NCI-H2107 (cell line): ENCODE measurements around the gene PLPPR1.
"Not testable (repeated sequence)": the region's sequence is repeated elsewhere in the genome, so short reads cannot be mapped to it uniquely, and the experiment has no call there.

Experiments
- DNase-seq: peaks from one replicate; lab custom pipeline; 2025; lab: John Stamatoyannopoulos, UW

PLPPR1 gene

GRCh38 chr9:101291043-101291442, 262.5 kb downstream of the PLPPR1 start:
- not testable (repeated sequence) for DNase-seq

DNA sequence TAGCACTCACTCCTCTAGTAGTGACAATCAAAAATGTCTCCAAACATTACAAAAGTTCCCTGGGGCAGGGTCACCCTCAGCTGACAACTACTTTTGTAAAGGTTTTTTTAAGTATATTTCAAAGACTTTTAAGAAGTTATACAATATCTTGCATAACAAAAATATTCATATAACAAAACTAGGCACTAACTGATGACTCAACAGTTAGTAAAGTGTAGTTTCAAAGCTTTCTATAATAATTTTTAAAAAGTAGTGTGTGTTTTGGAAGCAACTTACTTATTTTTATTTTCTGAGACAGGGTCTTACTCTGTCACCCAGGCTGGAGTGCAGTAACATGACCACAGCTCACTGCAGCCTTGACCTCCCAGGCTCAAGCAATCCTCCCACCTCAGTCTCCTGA, 271.4 kb downstream of the PLPPR1 start:
- no peak for DNase-seq

- DNase-seq, result no peak
Observed at GRCh38 chr9:101307051-101307450, 278.5 kb downstream of the PLPPR1 start.

- no peak for DNase-seq
Observed at GRCh38 chr9:101307524-101308213, 279.1 kb downstream of the PLPPR1 start.

- DNase-seq, result no peak
Observed at GRCh38 chr9:101309139-101309538, 280.6 kb downstream of the PLPPR1 start.

DNA sequence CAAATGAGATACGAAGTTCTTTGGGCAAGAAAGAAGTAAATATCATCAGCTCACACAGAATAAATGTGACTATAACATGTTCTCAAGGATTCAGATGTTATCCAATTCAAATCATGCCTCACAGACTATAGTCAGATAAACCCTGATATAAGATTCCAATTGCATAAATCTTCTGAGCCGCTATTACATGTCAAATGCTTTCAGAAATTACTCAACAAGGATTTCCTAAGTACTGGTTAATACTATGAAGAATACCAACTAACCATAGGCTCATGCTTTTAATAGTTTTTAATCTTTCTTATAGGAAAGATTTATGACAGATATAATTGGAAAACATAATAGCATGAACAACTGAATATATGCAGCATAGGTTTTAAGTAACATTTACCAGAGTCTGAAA, 282.7 kb downstream of the PLPPR1 start:
- no peak for DNase-seq

GRCh38 chr9:101311758-101312420, 283.4 kb downstream of the PLPPR1 start:
- DNase-seq, result peak; percentile 68

DNA sequence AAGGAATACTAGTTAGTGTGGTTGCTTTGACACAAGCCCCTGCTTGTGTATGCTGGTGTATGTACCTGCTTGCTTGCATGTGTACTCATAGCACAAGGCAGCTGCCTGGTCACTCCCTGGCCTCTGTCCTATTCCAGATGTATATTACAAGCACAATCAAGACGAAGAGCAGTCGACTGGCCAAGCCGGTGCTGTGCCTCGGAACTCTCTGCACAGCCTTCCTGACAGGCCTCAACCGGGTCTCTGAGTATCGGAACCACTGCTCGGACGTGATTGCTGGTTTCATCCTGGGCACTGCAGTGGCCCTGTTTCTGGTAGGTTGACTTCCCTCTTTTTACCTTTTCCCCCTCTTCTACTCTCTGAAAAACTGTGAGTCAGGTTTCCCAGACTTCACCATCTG, 284.1 kb downstream of the PLPPR1 start:
- no peak for DNase-seq

- no peak for DNase-seq
Observed at GRCh38 chr9:101315112-101315450, 286.6 kb downstream of the PLPPR1 start.

DNA sequence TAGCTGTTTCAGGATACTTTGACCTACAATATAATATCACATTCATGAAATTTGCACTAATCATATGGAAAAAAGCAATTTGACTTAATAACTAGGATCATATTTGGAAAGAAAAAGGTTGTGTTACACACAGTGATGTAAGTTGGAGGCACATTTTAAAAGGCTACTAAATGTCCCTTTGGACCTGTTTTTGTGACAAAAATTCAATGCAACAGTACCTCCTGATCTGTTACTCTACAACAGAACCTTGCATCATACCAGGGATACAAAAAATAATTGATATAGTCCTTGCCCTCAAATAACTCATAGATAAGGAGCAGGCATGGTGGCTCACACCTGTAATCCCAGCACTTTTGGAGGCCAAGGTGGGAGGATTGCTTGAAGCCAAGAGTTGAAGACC, 289.2 kb downstream of the PLPPR1 start:
- no peak for DNase-seq

- DNase-seq, result no peak
Observed at GRCh38 chr9:101323129-101323528, 294.6 kb downstream of the PLPPR1 start.

- no peak for DNase-seq
Observed at GRCh38 chr9:101324245-101324804, 295.8 kb downstream of the PLPPR1 start.

DNA sequence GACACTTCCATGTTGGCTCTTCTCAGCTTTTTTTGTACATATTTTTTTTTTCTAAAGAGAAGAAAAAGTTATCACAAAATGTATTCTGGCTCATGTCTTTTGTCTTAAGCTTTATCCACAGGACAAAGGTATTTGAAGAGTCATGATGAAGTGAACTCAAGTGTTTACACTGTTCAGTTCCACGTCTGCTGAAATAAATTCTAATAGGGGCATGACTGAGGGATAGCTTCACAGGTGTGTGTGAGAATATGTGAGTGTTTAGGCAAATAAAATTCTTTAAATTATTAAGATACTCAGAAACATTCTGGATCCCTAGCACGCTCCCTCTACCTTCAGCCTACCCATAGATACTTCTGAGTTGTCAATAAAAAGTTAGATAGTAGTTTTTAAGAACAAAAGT, 296.5 kb downstream of the PLPPR1 start:
- DNase-seq, result no peak

- DNase-seq, result no peak
Observed at GRCh38 chr9:101326035-101326434, 297.5 kb downstream of the PLPPR1 start.

- no peak for DNase-seq
Observed at GRCh38 chr9:101326501-101326900, 298.0 kb downstream of the PLPPR1 start.

DNA sequence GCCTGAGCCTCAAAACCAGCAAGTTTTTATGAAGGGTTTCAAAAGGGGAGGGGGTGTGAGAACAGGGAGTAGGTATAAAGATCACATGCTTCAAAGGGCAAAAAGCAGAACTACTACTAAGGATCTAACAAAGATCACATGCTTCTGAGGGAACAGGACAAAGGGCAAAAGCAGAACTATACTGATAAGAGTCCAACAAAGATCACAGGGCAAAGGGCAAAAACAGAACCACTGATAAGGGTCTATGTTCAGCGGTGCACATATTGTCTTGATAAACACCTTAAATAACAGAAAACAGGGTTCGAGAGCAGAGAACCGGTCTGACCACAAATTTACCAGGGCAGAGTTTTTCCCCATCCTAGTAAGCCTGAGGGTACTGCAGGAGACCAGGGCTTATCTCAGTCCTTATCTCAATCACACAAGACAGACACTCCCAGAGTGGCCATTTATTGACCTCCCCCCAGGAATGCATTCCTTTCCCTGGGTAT, 298.9 kb downstream of the PLPPR1 start:
- not testable (repeated sequence) for DNase-seq

- DNase-seq, result no peak
Observed at GRCh38 chr9:101332362-101332761, 303.8 kb downstream of the PLPPR1 start.

- no peak for DNase-seq
Observed at GRCh38 chr9:101333490-101333889, 305.0 kb downstream of the PLPPR1 start.

- DNase-seq, result no peak
Observed at GRCh38 chr9:101333926-101334702, 305.6 kb downstream of the PLPPR1 start.

- no peak for DNase-seq
Observed at GRCh38 chr9:101336091-101336490, 307.6 kb downstream of the PLPPR1 start.

DNA sequence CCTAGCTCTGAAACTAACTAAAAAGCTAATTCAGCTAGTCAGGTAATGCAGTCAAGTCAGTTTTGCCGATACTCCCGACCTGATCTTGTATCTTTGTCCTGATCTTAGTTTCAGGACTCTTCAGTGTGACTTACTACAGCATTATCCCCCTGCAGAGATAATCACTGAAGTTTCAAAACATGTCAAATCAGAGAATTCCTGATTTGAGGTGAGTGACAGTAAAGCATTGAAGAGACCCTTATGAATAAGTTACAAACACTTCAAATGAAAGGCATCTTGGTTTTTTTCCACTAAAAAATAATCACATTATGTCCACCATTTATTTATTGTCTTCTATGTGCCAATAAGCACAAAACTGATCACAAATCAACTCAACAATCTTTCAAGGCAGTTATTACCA, 308.7 kb downstream of the PLPPR1 start:
- no peak for DNase-seq

GRCh38 chr9:101341958-101342357, 313.4 kb downstream of the PLPPR1 start:
- no peak for DNase-seq

DNA sequence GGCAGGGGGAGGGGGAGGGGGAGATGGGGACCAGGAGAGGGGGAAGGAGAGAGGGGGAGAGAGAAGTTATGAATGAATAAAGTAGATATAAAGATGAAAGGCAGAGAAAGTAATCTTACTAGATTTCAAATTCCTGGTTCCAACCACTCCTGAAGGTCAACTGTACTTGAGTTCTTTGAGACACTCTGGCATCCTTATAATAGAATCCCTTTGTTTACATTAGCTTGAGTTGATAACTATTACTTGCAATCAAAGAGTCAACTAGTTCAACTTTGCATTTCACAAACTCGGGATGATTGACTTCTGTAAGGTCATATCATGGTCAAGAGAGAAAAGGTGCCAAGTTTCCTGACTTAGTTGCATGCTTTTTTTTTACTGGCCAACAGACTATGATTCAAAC, 314.1 kb downstream of the PLPPR1 start:
- no peak for DNase-seq
